HG03196 (cell line): ENCODE data around the gene PDE7B.

Experiments
- ATAC-seq: cut with Tn5 transposase; IDR thresholded peaks from one replicate; pipeline ENCODE4 v1.9.1; 2021; ENCODE audit not compliant: unreplicated experiment

PDE7B gene

GRCh38 chr6:136173519-136174507 lies 322.3 kb downstream of the PDE7B start:
- no peak for ATAC-seq

- ATAC-seq, result no peak
Measured at GRCh38 chr6:136174510-136174909, 323.0 kb downstream of the PDE7B start.

- no peak for ATAC-seq
Measured at GRCh38 chr6:136175873-136176272, 324.4 kb downstream of the PDE7B start.

- ATAC-seq, result no peak
Measured at GRCh38 chr6:136178749-136179148, 327.2 kb downstream of the PDE7B start.

- no peak for ATAC-seq
Measured at GRCh38 chr6:136180704-136181511, 329.4 kb downstream of the PDE7B start.

- no peak for ATAC-seq
Measured at GRCh38 chr6:136181512-136181833, 330.0 kb downstream of the PDE7B start.

- ATAC-seq, result no peak
Measured at GRCh38 chr6:136181861-136182260, 330.4 kb downstream of the PDE7B start.

- no peak for ATAC-seq
Measured at GRCh38 chr6:136184738-136185137, 333.2 kb downstream of the PDE7B start.

GRCh38 chr6:136186363-136186762 lies 334.9 kb downstream of the PDE7B start:
- no peak for ATAC-seq

- ATAC-seq, result no peak
Measured at GRCh38 chr6:136188486-136188885, 337.0 kb downstream of the PDE7B start.

- no peak for ATAC-seq
Measured at GRCh38 chr6:136189104-136189503, 337.6 kb downstream of the PDE7B start.

GRCh38 chr6:136191606-136192312 lies 340.3 kb downstream of the PDE7B start:
- ATAC-seq, result no peak

- no peak for ATAC-seq
Measured at GRCh38 chr6:136192902-136193301, 341.4 kb downstream of the PDE7B start.

- no peak for ATAC-seq
Measured at GRCh38 chr6:136201732-136202131, 350.2 kb downstream of the PDE7B start.

- ATAC-seq, result no peak
Measured at GRCh38 chr6:136208783-136209182, 357.3 kb downstream of the PDE7B start.

- no peak for ATAC-seq
Measured at GRCh38 chr6:136209496-136209895, 358.0 kb downstream of the PDE7B start.

GRCh38 chr6:136210398-136211165 lies 359.1 kb downstream of the PDE7B start:
- no peak for ATAC-seq

GRCh38 chr6:136212608-136213007 lies 361.1 kb downstream of the PDE7B start:
- no peak for ATAC-seq

- no peak for ATAC-seq
Measured at GRCh38 chr6:136213012-136213539, 361.6 kb downstream of the PDE7B start.

GRCh38 chr6:136213853-136214252 lies 362.4 kb downstream of the PDE7B start:
- ATAC-seq, result no peak
